ENCODE results near the gene SMAD4. TPM values are rescaled to one million over a fixed set of nuclear protein-coding genes. Genes with fewer than 3 reads are reported as not detected.

Gene SMAD4
- total and polyA plus RNA-seq, 2 of the 13 experiments (the other 11 are each of a cell fraction or from before 2014, with no cell fraction given), result 70.2 to 72.0 TPM

DNA sequence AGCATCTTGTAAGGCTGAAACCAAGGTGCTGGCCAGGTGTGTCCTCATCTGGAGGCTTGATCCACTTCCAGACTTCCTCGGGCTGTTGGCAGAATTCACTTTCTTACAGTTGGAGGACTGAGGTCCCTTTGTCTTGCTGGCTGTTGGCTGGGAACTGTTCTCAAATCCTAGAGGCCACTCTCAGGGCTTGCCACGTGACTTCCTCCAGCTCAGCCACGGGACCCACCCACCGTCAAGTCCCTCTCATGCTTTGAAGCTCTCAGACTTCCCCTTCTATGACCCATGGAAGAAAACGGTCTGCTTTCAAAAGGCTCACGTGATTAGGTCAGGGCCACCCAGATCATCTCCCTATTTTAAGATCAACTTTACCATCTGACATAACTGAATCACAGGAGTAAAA, 77.1 kb downstream of the SMAD4 start (continued):
- TF ChIP-seq SNRNP70 (IDR thresholded peaks at IDR 0.05; ENCODE audit: low read depth, low read length) (no peak), ZNF17 (CRISPR knock-in tag; IDR thresholded peaks at IDR 0.05) (no peak), STAT5B (CRISPR knock-in tag; IDR thresholded peaks at IDR 0.05) (no peak), ZNF780A (CRISPR knock-in tag; IDR thresholded peaks at IDR 0.05) (no peak), KLF11 (CRISPR knock-in tag; IDR thresholded peaks at IDR 0.05) (no peak), KLF6 (CRISPR knock-in tag; IDR thresholded peaks at IDR 0.05) (no peak), MBD4 (IDR thresholded peaks at IDR 0.05; ENCODE audit: borderline replicate concordance, low read length) (no peak), CEBPB (IDR thresholded peaks at IDR 0.05; ENCODE audit: borderline replicate concordance, low read depth, low read length) (no peak), ATAD3A (CRISPR knock-in tag; IDR thresholded peaks at IDR 0.05) (no peak)
- TF ChIP-seq, protein P1, sequence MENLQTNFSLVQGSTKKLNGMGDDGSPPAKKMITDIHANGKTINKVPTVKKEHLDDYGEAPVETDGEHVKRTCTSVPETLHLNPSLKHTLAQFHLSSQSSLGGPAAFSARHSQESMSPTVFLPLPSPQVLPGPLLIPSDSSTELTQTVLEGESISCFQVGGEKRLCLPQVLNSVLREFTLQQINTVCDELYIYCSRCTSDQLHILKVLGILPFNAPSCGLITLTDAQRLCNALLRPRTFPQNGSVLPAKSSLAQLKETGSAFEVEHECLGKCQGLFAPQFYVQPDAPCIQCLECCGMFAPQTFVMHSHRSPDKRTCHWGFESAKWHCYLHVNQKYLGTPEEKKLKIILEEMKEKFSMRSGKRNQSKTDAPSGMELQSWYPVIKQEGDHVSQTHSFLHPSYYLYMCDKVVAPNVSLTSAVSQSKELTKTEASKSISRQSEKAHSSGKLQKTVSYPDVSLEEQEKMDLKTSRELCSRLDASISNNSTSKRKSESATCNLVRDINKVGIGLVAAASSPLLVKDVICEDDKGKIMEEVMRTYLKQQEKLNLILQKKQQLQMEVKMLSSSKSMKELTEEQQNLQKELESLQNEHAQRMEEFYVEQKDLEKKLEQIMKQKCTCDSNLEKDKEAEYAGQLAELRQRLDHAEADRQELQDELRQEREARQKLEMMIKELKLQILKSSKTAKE (CRISPR knock-in tag; IDR thresholded peaks at IDR 0.05; ENCODE audit: borderline replicate concordance), result no peak
- TF ChIP-seq, protein P2, sequence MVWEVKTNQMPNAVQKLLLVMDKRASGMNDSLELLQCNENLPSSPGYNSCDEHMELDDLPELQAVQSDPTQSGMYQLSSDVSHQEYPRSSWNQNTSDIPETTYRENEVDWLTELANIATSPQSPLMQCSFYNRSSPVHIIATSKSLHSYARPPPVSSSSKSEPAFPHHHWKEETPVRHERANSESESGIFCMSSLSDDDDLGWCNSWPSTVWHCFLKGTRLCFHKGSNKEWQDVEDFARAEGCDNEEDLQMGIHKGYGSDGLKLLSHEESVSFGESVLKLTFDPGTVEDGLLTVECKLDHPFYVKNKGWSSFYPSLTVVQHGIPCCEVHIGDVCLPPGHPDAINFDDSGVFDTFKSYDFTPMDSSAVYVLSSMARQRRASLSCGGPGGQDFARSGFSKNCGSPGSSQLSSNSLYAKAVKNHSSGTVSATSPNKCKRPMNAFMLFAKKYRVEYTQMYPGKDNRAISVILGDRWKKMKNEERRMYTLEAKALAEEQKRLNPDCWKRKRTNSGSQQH (CRISPR knock-in tag; IDR thresholded peaks at IDR 0.05; ENCODE audit: low read depth), result no peak
- TF ChIP-seq, protein P3, sequence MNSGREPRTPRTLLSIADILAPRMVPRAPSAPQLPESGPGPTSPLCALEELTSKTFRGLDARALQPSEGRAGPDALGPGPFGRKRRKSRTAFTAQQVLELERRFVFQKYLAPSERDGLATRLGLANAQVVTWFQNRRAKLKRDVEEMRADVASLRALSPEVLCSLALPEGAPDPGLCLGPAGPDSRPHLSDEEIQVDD (CRISPR knock-in tag; IDR thresholded peaks at IDR 0.05; ENCODE audit: borderline replicate concordance), result no peak
